Activated CD4-positive, alpha-beta T cell treated with anti-CD3 and anti-CD28 coated beads, Interleukin-2, Interleukin-6, amounts not matched to agents 100 ng/mL and 50 ng/mL, durations not matched to agents 16 hours and 8 hours (primary cell): ENCODE results near the gene CNOT6.
"Not testable (repeated sequence)": the region's sequence is repeated elsewhere in the genome, so short reads cannot be mapped to it uniquely, and the experiment has no call there.

ENCODE experiments used
- DNase-seq: peaks from one replicate; pipeline ENCODE4 v3.0.0-alpha.2; 2020

The CNOT6 gene

DNA sequence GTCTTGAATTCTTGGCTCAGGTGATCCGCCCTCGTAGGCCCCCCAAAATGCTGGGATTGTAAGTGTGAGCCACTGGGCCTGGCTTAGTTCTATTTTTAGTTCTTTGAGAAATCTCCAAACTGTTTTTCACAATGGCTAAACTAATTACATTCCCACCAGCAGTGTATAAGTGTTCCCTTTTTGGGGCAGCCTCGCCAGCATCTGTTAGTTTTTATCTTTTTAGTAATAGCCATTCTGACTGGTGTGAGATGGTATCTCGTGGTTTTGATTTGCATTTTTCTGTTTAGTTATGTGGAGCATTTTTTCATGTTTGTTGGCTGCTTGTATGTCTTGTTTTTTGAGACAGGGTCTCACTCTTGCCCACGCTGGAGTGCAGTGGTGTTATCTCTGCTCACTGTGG lies 28.2 kb downstream of the CNOT6 start:
- no peak for DNase-seq

DNA sequence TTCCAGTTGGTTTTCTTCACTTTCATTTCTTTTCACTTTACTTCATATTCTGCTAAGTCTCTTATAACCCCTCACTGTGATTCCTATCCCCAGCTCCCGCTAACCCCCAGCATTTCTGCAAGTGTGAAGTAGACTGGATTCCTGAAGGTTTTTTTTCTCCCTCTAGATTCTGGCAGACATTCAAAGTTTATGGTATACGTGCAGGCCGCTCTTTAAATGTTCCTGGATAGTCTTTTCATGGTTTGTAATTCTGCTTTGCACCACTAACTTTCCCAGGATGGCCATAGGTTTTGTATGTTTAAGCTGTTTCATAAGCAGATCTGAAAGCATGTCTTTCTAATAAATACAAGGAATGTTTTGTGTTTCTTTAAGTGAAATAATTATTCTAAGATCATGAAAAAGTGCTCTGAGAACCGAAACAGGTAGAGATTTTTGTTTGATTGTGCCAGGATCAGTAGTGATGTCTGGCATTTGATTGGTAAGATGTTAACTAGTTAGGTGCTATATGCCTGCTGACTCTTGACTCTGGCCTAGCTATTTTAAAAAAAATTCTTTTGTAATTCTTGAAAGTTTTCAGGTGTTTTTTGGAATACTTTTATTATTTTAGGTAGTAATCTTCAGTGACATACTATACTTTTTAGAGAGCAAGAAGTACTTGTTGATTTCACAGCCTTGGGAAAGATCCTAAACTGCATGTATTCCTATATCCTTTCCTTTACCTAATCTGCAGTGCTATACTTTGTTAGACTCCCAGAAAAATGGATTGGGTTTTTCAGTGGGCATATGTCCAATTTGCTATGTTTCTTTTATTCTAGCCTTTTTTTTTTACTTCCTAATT lies 29.7 kb downstream of the CNOT6 start:
- no peak for DNase-seq

DNA sequence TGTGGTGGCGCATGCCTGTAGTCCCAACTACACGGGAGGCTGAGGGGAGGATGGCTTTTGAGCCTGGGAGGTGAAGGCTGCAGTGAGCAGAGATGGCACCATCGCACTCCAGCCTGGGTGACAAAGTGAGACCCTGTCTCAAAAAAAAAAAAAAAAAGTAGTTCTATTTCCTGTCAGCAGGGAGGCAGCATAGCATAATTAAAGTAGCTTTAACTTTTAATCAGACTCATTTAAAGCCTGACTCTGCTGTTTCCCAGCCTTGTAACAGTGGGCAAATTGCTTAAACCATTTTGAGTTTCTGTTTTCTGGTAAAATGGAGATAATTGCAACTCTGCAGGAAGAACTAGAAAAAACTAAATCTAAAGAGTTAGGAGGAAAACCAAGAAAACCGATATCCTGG lies 31.2 kb downstream of the CNOT6 start:
- DNase-seq: no peak

DNA sequence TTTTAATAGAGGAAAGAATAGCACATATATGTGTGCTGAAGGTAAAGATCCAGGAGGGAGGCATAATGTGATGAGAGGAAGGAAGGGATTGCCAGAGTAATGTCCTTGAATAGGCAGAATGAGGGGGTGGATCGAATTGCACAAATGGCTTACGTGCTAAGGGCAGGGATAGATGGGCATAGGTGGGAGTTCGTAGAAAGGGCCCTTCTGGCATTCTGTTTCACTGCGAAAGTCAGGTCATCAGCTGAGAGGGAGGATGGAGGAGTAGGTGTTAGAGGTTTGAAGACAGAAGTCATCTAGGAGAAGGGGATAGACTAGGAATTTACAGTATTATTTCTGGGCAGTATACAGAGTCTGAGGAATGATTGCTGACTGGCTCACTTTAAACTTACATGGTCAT lies 32.1 kb downstream of the CNOT6 start:
- DNase-seq: no peak

DNA sequence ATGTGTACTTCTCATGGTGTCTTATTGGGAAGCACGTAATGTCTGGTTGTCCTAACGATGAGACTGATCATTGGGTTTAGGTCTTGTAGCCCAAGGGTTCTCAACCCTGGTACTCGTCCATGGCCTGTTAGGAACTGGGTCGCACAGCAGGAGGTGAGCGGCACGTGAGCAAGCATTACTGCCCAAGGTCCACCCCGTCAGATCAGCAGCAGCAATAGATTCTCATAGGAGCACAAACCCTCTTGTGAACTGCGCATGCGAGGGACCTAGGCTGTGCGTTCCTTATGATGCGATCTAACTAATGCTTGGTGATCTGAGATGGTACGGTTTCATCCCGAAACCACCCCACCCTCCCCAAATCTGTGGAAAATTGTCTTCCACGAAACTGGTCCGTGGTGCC lies 33.5 kb downstream of the CNOT6 start:
- DNase-seq: no peak

DNA sequence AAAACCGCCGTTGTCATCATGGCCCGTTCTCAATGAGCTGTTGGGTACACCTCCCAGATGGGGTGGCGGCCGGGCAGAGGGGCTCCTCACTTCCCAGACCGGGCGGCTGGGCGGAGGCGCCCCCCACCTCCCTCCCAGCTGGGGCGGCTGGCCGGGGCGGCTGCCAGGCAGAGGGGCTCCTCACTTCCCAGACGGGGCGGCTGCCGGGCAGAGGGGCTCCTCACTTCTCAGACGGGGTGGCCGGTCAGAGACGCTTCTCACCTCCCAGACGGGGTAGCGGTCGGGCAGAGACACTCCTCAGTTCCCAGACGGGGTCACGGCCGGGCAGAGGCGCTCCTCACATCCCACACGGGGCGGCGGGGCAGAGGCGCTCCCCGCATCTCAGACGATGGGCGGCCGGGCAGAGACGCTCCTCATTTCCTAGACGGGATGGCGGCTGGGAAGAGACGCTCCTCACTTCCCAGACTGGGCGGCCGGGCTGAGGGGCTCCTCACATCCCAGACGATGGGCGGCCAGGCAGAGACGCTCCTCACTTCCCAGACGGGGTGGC lies 36.9 kb downstream of the CNOT6 start:
- DNase-seq: not testable (repeated sequence)

DNA sequence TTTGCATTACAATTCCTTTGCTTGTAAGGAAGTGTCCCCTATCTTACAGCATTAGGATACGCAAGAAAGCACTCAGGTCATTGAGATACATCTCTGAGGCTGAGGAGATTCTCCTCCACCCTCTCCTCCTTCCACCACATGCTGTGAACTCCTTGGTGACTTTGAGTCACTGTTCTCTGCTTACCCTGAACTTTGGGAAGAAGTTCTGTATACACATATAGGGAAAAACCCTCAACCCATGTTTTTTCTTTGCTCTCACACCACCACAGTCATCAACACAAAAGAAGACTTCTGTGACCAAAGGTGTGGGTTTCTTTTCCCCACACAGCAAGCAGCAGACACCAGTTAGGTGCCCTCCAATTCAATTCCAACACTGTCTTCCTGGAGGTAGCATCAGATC lies 38.1 kb downstream of the CNOT6 start:
- no peak for DNase-seq

DNA sequence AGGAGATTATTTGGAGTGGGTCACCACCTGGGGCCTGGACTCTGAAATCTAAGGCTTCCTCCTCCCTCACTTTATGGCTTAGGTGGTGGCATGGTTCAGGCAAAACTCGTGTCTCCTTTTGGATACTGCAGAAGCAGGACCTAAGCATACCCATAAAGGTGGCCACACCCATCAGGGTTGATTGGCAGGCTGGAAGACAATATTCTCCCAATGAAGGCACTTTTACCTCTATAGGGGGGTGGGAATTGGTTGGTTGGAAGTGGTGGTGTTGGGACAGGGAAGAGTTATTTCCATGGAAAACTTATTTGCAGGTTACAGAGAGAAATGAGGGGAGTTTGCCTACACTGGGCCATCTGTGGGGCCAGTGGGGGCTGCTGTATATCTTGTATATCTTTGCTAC lies 39.7 kb downstream of the CNOT6 start:
- DNase-seq: no peak

DNA sequence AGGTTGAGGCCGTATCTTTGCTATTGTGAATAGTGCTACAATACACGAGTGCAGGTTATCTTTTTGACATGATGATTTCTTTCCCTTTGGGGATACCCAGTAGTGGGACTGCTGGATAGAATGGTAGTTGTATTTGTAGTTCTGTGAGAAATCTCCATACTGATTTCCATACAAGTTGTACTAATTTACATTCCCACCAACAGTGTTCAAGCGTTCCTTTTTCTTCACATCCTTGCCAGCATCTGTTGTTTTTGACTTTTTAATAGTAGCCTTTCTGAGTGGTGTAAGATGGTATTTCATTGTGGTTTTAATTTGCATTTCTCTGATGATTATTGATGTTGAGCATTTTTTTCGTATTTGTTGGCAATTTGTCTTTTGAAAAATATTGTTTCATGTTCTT lies 41.4 kb downstream of the CNOT6 start:
- DNase-seq: no peak

DNA sequence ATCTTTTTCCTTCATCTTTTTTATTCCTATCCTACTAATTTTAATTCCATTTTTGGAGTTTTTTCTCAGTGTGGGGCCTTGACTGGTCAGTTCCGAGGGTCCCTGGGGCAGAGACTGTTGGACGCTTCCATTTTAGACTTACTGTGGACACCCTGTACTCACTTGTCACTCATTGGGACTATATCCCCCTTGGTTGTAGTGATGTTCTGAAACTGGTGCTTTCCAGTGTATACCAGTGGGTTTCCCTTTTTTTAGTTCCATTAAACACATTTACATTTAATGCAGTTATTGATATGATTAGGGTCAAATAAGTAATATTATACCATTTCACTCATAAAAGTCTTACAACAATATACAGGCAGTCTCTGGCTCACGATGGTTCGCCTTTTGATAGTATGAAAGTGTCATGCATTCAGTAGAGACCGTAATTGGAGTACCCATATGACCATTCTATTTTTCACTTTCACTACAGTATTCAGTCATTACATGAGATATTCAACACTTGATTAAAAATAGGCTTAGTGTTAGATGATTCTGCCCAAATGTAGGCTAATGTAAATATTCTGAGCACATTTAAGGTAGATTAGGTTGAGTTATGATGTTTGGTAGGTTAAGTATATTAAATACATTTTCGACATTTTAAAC lies 46.0 kb downstream of the CNOT6 start:
- DNase-seq: peak; percentile 44

DNA sequence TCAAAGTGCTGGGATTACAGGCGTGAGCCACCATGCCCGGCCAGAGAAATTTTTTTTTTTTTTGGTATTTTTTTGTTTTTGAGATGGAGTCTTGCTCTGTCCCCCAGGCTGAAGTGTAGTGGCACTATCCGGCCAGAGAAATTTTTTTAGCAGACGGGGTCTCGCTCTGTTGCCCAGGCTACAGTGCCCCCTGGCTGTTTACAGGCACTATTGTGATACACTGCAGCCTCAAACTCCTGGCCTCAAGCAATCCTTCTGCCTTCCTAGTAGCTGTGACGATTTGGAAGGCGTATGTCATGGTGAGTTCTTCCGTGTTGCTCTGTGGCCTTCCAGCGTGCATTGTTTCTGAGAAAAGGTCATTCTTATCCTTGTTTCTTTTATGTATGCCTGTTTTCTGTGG lies 47.5 kb downstream of the CNOT6 start:
- no peak for DNase-seq

DNA sequence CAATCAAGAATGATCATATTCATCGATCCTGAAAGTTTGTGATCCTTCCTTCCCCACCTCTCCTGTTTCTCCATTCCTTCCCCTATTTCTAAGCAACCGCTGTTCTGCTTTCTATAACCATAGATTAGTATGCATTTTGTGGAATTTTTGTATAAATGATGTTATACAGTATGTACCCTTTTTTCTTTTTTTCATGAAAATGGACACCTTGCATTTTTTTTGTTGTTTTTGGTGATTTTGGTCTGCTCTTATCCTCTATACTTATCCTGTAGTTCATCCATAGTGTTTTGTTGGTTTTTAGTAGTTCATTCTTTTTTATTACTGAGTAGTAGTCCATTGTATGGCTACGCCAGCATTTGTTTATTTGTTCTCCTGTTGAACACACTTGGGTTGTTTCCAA lies 51.1 kb downstream of the CNOT6 start:
- DNase-seq: no peak

DNA sequence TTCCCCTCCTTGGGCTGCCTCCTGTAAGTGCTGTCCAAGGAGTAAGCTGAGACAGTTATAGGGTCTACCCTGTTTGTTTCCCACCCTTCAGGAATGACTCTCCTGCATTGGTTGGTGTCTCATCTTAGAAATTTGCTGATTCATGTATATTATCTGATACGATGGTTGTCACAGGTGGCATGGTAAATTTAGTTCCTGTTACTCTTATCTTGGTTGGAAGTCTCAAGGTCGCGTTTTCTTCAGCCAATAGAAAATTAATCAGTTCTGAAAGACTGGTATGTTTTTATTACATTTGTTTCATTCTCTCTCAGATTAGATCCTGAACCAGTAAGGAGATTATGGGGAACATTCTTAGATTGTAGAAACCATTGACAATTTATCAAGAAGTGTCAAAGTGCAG lies 54.4 kb downstream of the CNOT6 start:
- DNase-seq: no peak

DNA sequence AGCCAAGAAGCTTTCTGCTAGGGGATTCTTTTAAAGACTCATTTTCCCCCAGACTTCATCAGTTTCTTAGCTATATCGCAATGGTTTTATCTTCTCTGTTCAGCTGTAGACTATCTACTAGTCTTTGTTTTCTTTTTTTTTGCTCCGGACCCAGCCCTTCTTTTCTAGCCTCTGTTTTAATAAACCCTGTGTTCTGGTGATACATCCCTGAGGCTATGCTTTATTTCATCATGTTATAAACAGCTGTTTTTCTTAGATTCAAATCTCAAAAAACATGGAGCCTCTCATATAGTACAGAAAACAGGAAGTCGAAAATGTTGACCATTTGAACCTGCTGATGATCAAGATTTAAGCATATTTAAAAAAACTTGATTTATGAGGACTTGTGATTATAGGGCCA lies 59.4 kb downstream of the CNOT6 start:
- no peak for DNase-seq

DNA sequence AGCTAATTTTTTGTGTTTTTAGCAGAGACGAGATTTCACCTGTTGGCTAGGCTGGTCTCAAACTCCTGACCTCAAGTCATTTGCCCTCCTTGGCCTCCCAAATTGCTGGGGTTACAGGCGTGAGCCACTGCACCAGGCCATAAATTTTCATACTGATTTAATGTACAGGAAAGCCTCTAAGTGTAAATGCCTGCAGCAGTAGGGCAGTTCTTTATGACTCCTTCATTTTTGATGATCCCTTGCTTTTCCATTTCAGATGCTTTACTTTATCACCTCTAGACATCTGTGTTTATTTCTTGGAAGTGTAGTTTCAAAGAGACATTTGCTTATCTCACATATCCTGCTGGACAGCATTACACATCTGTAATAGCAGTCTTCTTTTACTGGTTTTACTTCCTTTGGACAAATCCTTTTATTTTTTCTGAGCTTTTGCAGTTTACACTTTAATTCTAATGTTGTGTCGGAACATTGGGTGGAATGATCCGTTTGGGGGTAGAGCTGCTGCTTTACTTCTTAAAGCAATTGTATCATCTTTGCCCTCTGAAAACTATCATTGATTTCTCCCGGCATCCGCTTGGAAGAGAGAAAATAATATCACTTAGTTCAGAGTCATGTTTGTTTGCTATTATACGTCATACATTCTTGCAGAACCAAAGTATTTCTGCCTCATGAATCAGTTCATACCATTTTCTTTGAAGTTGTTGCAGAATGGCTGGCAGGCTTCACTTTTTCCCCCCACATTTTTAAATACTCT lies 61.2 kb downstream of the CNOT6 start:
- DNase-seq: no peak

DNA sequence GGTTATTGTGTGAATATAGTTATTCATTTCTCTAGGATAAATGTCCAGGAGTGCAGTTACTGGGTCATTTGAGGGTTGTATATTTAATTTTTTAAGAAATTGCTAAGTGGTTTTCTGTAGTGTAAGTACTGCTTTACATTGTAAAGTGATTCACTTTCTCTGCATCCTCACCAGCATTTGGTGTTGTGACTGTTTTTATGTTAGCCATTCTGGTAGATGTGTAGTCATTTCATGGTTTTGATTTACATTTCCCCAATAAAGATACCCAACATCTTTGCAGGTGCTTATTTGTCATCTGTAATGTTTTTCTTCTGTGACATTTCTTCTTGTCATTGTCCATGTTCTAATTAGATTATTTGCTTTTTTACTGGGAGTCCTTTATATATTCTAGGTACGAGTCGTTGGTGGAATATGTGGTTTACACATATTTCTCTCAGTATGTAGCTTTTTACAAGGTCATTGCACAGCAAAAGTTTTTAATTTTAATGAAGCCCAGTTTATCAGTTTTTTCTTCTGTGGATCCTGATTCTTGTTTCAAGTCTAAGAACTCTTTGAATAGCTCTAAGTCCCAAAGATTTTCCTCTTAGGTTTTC lies 63.1 kb downstream of the CNOT6 start:
- DNase-seq: peak; percentile 58

DNA sequence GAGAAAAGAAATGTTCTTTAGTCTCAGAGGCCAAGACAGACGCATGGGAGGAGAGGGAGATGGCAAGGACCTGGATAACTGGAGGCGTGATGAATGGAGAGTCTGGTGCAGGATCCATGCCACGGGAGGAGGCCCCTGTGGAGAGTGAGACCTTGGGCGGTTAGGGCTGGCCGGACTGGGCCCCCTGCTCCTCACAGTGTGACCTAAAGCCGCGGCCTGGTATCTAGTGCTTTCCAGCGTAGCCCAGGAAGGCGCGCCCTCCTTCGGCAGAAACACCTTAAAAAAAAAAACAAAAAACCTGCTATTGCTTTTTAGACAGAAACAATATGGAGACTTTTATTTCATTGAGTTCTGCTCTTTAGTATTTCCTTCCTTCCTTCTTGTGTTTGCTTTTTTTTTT lies 64.1 kb downstream of the CNOT6 start:
- DNase-seq: no peak

DNA sequence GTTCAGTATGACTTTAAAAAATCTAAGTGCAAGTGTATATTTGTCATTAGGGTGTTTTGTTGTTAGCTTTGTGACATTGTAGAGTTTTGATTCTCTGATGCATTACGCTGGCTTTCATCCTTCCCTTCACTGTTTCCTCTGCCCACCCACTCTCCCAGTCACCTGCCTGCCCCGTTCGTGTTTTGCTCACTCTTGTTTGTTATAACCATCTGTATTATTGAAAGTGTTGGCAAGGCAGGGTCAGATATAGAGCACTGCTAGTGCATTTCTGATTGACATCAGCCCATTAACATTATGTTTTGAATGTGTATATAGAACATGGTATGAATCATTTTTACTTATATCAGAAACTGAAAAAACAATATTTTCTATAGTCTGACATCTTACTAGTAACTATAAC lies 69.8 kb downstream of the CNOT6 start:
- DNase-seq: peak; percentile 38

DNA sequence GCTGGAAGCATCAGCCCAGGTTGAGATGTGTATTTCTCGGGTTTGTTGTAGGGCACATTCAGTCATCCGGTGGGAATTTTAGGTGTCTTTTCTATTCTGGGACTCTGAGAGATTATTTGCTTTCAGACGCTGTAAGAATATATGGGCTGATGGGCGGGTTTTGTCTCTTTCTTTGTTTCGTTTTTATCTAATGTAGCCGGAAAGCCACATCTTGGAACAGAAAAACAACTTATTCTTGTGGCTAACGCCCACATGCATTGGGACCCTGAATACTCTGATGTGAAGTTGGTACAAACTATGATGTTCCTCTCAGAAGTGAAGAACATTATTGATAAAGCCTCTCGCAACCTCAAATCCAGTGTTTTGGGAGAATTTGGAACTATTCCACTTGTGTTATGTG lies 74.7 kb downstream of the CNOT6 start:
- DNase-seq: no peak

DNA sequence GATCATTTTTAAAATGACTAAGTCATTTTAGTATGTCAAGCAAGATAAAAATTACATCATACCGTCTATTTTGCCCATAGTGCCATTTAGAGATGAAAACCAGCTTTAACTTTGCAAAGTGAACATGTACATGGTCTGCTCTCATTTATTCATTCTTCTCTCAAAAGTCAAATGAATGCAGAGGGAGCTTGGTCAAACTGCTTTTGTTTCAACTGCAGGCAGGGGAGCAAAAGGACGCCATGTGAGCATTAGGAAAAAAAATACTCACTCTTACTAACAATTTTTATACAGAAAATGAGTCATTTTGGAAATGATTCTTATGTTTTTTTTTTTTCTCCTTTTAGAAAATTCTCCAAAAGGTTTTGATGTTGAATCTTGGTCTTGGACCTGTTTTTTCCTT lies 81.4 kb downstream of the CNOT6 start:
- DNase-seq: peak; percentile 24

DNA sequence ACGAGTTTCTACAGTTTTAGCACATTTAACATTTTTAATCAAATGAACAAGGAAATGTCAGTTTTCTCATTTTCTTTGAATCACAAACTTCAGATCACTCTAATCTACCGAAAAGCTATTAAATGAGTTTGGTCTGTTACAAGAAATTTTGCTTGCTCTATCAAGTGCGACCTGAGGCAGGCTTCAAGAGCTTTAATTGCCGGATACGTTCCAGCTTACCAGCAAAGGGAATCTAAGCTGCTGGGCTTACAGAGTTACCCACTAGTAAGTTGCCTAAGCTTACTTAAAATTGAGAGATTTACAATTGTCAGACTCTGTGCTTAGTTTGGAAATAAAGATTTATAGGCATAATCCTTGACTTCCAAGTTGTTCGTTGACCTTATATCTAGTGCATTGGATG lies 86.5 kb downstream of the CNOT6 start:
- DNase-seq: no peak

DNA sequence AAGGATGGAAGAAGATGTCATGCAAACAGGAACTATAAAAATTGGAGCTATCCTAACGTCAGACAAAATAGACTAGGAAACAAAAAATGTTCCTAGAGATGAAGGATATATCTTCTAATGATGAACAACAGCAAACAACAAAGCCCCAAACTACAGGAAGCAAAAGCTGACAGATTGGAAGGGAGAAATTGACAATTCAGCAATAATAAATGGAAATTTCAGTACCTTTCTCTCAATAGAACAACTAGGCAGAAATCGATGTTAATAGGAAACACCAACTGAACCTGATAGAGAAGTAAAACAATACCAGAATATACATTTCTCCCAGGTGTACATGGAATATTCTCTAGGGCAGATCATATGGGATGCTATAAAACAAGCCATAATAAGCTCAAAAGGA lies 89.6 kb downstream of the CNOT6 start:
- no peak for DNase-seq

DNA sequence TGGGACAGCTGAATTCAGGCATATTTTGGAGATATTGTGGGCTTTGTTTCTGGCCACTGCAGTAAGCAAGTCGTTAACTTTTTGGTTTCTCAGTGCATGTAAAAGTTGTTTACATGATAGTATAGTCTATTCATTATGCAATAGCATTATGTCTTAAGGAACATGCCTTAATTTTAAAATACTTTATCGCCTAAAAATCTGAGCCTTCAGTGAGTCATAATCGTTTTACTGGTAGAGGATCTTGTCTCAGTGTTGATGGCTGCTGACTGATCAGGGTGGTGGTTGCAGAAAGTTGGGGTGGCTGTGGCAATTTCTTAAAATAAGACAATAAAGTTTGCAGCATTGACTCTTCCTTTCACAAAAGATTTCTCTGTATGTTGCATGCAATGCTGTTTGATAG lies 92.0 kb downstream of the CNOT6 start:
- no peak for DNase-seq
